ENCODE measurements around the gene BLTP2.

The BLTP2 gene

DNA sequence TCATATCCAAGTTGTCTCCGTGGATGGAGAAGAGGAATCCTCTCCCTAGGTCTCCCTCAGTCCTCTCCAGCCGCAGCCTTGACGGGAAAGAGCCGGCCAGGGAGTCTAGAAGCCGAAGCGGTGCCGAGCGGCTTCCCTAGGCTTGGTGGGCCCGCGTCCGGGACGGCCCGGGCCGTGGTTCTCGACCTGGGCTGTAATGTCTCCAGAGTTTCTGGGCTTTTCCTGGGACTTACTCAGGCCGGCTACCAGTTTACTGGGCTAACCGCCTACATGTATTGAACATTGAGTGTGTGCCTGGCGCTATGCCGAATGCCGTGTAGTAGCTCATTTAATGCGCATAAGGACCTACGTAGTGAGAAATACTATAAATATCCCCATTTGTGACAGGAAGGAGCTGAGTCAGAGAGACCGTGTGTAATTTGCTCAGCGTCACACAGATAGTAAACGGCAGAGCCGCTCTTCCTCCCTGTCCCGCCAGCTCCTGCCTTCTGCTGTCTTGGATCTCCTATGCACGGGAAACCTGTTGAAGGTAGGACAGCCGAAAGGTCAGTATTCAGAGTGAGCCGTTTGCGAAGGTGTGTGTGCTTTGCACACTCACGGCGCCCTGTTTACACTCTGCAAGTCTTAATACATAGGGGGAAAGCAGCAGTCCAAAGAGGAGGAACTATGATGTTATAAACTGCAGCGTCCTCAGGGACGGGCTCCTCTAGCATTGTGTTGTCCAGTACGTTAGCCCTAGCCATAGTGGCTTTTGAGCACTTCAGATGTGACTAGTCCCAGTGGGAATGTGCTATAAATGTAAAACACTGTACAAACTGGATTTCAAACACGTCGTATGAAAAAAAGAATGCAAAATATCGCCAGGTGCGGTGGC is 45.4 kb downstream of the BLTP2 start (continued):
- TF ChIP-seq ZNF184 (tag by site-specific recombination; IDR thresholded peaks at IDR 0.05) = 0 out of 2 replicates have a peak, but pooled peaks have one; percentile 74
- 0 out of 2 replicates have a peak, but pooled peaks have one; percentile 13 for TF ChIP-seq ZSCAN23 (tag by site-specific recombination; IDR thresholded peaks at IDR 0.05)
- TF ChIP-seq ZNF768 (tag by site-specific recombination; IDR thresholded peaks at IDR 0.05) = 0 out of 2 replicates have a peak, but pooled peaks have one; percentile 26
- TF ChIP-seq GLI2 (tag by site-specific recombination; IDR thresholded peaks at IDR 0.05; ENCODE audit: borderline replicate concordance, low read depth) = no peak
- peak; percentile 74 for TF ChIP-seq SP7 (tag by site-specific recombination; IDR thresholded peaks at IDR 0.05)
- no peak for TF ChIP-seq ZNF274 (IDR thresholded peaks at IDR 0.05; ENCODE audit: low read length)
- no peak for TF ChIP-seq ZNF274 (tag by site-specific recombination; IDR thresholded peaks at IDR 0.05; ENCODE audit: borderline replicate concordance)
- TF ChIP-seq, protein P1, sequence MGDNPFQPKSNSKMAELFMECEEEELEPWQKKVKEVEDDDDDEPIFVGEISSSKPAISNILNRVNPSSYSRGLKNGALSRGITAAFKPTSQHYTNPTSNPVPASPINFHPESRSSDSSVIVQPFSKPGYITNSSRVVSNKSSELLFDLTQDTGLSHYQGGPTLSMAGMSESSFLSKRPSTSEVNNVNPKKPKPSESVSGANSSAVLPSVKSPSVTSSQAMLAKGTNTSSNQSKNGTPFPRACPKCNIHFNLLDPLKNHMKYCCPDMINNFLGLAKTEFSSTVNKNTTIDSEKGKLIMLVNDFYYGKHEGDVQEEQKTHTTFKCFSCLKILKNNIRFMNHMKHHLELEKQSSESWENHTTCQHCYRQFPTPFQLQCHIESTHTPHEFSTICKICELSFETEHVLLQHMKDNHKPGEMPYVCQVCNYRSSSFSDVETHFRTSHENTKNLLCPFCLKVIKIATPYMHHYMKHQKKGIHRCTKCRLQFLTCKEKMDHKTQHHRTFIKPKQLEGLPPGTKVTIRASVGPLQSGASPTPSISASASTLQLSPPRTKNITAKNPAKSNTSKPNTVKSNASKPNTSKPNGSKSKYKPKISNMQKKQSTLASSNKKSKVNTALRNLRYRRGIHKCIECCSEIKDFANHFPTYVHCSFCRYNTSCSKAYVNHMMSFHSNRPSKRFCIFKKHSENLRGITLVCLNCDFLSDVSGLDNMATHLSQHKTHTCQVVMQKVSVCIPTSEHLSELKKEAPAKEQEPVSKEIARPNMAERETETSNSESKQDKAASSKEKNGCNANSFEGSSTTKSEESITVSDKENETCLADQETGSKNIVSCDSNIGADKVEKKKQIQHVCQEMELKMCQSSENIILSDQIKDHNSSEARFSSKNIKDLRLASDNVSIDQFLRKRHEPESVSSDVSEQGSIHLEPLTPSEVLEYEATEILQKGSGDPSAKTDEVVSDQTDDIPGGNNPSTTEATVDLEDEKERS (tag by site-specific recombination; IDR thresholded peaks at IDR 0.05) = peak; percentile 59; the same call in 1 of the 2 replicates
- peak; percentile 99 for TF ChIP-seq SCRT2 (tag by site-specific recombination; IDR thresholded peaks at IDR 0.05)
- TF ChIP-seq, protein P2, sequence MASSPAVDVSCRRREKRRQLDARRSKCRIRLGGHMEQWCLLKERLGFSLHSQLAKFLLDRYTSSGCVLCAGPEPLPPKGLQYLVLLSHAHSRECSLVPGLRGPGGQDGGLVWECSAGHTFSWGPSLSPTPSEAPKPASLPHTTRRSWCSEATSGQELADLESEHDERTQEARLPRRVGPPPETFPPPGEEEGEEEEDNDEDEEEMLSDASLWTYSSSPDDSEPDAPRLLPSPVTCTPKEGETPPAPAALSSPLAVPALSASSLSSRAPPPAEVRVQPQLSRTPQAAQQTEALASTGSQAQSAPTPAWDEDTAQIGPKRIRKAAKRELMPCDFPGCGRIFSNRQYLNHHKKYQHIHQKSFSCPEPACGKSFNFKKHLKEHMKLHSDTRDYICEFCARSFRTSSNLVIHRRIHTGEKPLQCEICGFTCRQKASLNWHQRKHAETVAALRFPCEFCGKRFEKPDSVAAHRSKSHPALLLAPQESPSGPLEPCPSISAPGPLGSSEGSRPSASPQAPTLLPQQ (tag by site-specific recombination; IDR thresholded peaks at IDR 0.05) = peak; percentile 95
- TF ChIP-seq ZFP37 (tag by site-specific recombination; IDR thresholded peaks at IDR 0.05) = 0 out of 2 replicates have a peak, but pooled peaks have one; percentile 39
- peak; percentile 21 for TF ChIP-seq ZNF341 (tag by site-specific recombination; IDR thresholded peaks at IDR 0.05; ENCODE audit: low read depth)
- TF ChIP-seq ZBTB11 (tag by site-specific recombination; conservative IDR thresholded peaks at IDR 0.05; ENCODE audit: low read depth) = peak; percentile 7; the same call in 1 of the 2 replicates
- 0 out of 2 replicates have a peak, but pooled peaks have one; percentile 13 for TF ChIP-seq KLF10 (tag by site-specific recombination; IDR thresholded peaks at IDR 0.05)
- TF ChIP-seq ZNF639 (tag by site-specific recombination; IDR thresholded peaks at IDR 0.05) = peak; percentile 65; the same call in 1 of the 2 replicates
- 0 out of 2 replicates have a peak, but pooled peaks have one; percentile 63 for TF ChIP-seq MZF1 (tag by site-specific recombination; IDR thresholded peaks at IDR 0.05; ENCODE audit: borderline replicate concordance)
- peak; percentile 81; the same call in 1 of the 2 replicates for TF ChIP-seq ZNF24 (tag by site-specific recombination; IDR thresholded peaks at IDR 0.05)
- TF ChIP-seq CTCF (tag by site-specific recombination; IDR thresholded peaks at IDR 0.05) = no peak
- 0 out of 2 replicates have a peak, but pooled peaks have one; percentile 22 for TF ChIP-seq OSR2 (tag by site-specific recombination; IDR thresholded peaks at IDR 0.05)
- peak; percentile 43; the same call in 1 of the 2 replicates for TF ChIP-seq ZBTB20 (tag by site-specific recombination; IDR thresholded peaks at IDR 0.05)
- TF ChIP-seq, protein P3, sequence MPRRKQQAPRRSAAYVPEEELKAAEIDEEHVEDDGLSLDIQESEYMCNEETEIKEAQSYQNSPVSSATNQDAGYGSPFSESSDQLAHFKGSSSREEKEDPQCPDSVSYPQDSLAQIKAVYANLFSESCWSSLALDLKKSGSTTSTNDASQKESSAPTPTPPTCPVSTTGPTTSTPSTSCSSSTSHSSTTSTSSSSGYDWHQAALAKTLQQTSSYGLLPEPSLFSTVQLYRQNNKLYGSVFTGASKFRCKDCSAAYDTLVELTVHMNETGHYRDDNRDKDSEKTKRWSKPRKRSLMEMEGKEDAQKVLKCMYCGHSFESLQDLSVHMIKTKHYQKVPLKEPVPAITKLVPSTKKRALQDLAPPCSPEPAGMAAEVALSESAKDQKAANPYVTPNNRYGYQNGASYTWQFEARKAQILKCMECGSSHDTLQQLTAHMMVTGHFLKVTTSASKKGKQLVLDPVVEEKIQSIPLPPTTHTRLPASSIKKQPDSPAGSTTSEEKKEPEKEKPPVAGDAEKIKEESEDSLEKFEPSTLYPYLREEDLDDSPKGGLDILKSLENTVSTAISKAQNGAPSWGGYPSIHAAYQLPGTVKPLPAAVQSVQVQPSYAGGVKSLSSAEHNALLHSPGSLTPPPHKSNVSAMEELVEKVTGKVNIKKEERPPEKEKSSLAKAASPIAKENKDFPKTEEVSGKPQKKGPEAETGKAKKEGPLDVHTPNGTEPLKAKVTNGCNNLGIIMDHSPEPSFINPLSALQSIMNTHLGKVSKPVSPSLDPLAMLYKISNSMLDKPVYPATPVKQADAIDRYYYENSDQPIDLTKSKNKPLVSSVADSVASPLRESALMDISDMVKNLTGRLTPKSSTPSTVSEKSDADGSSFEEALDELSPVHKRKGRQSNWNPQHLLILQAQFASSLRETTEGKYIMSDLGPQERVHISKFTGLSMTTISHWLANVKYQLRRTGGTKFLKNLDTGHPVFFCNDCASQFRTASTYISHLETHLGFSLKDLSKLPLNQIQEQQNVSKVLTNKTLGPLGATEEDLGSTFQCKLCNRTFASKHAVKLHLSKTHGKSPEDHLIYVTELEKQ (tag by site-specific recombination; IDR thresholded peaks at IDR 0.05; ENCODE audit: borderline replicate concordance) = peak; percentile 44; the same call in 1 of the 2 replicates
- TF ChIP-seq ZNF600 (tag by site-specific recombination; IDR thresholded peaks at IDR 0.05) = 0 out of 2 replicates have a peak, but pooled peaks have one; percentile 63
- 0 out of 2 replicates have a peak, but pooled peaks have one; percentile 20 for TF ChIP-seq ZNF324 (tag by site-specific recombination; IDR thresholded peaks at IDR 0.05)
